ENCODE results near the gene CHI3L1. TPM values are rescaled to one million over a fixed set of nuclear protein-coding genes. Genes with fewer than 3 reads are reported as not detected.

CHI3L1 gene
- total RNA-seq: 22.4 and 400 TPM in 2 replicates

GRCh38 chr1:203186446-203187303, at the start of gene CHI3L1:
CHI3L1 (minus strand) TSS chr1:203186704; CDS start chr1:203186623, 81 bp downstream.

GRCh38 chr1:203229471-203230135, 43.1 kb upstream of the CHI3L1 start, which contains the start of gene CHIT1:
CHIT1 (minus strand) TSS chr1:203229673; CDS start chr1:203229636, 37 bp downstream.

GRCh38 chr1:203175237-203175826, 11.2 kb downstream of the CHI3L1 start, which contains the start of gene MYBPH:
MYBPH (minus strand) TSS chr1:203175826; CDS start chr1:203175755, 71 bp downstream.

Other genes with a start within 250 kb of the CHI3L1 start
- 79.6 and 86.6 TPM in 2 replicates for gene ADIPOR1, start 228.4 kb downstream of the CHI3L1 start, total RNA-seq
- 24.0 and 38.1 TPM in 2 replicates for gene CYB5R1, start 219.4 kb downstream of the CHI3L1 start, total RNA-seq
- gene TMEM183A, start 179.3 kb downstream of the CHI3L1 start, total RNA-seq: 82.7 and 103 TPM in 2 replicates
- 5.0 and 10.1 TPM in 2 replicates for gene PPFIA4, start 160.2 kb downstream of the CHI3L1 start, total RNA-seq
- not detected in 2 replicates for gene MYOG, start 100.7 kb downstream of the CHI3L1 start, total RNA-seq
- 4.1 and 7.5 TPM in 2 replicates for gene ADORA1, start 59.0 kb downstream of the CHI3L1 start, total RNA-seq
- 0.11 and 0.75 TPM in 2 replicates for gene MYBPH, start 10.9 kb downstream of the CHI3L1 start, total RNA-seq
- gene CHIT1, start 43.0 kb upstream of the CHI3L1 start, total RNA-seq: under 0.01 TPM in 1 of 2 replicates, not detected in the other
- 2.7 and 8.9 TPM in 2 replicates for gene BTG2, start 118.8 kb upstream of the CHI3L1 start, total RNA-seq
- gene FMOD, start 164.4 kb upstream of the CHI3L1 start, total RNA-seq: 0.33 and 8.4 TPM in 2 replicates